Subcutaneous abdominal adipose tissue (tissue), 5 donors: ENCODE data around the gene CCT4.
"Not testable (repeated sequence)": the region's sequence is repeated elsewhere in the genome, so short reads cannot be mapped to it uniquely, and the experiment has no call there.

Experiments used
- H3K27ac ChIP-seq: one replicate; pipeline ENCODE4 v1.7.0; 2013; ENCODE audit warnings: low read depth, mild to moderate bottlenecking, inconsistent platforms, low read length, moderate library complexity
- H3K27me3 ChIP-seq, 5 donors: one replicate each; pipeline ENCODE4 v1.7.0; 2013; ENCODE audit warnings: low read length in 5 of 5, inconsistent platforms in 1 of 5; ENCODE audit not compliant: control insufficient read depth in 5 of 5, insufficient read depth in 4 of 5
- H3K36me3 ChIP-seq, 5 donors: one replicate each; pipeline ENCODE4 v1.7.0; 2013; ENCODE audit warnings: low read length in 5 of 5; ENCODE audit not compliant: control insufficient read depth in 5 of 5, insufficient read depth in 5 of 5
- H3K4me1 ChIP-seq, 5 donors: one replicate each; pipeline ENCODE4 v1.7.0; 2013; ENCODE audit warnings: low read length in 5 of 5, mild to moderate bottlenecking in 3 of 5, moderate library complexity in 1 of 5; ENCODE audit not compliant: control insufficient read depth in 5 of 5, insufficient read depth in 5 of 5
- H3K4me3 ChIP-seq, 5 donors: one replicate each; pipeline ENCODE4 v1.7.0; 2013; ENCODE audit warnings: low read length in 5 of 5, low read depth in 1 of 5
- H3K9ac ChIP-seq, 5 donors: one replicate each; pipeline ENCODE4 v1.7.0; 2013; ENCODE audit warnings: low read length in 5 of 5, mild to moderate bottlenecking in 4 of 5, moderate library complexity in 3 of 5
- H3K9me3 ChIP-seq, 5 donors: one replicate each; pipeline ENCODE4 v1.7.0; 2013; ENCODE audit warnings: low read length in 5 of 5; ENCODE audit not compliant: control insufficient read depth in 5 of 5
- donor health status: healthy.
- donor health status: healthy.
- donor health status: healthy.
- donor health status: healthy.
- donor health status: healthy.

CCT4 gene

GRCh38 chr2:61914794-61915193 lies 26.3 kb upstream of the CCT4 start:
- H3K9me3 ChIP-seq, H3K36me3 ChIP-seq, H3K27ac ChIP-seq, H3K9ac ChIP-seq, H3K4me3 ChIP-seq, H3K4me1 ChIP-seq, H3K27me3 ChIP-seq: not testable (repeated sequence)

GRCh38 chr2:61911510-61911909 lies 23.1 kb upstream of the CCT4 start:
- no peaks in the 10 kb centered on the region for H3K27me3 ChIP-seq
- H3K4me1 ChIP-seq = peaks cover 0 to 7% (median 5%) of the 10 kb centered on the region in 5 donors
- H3K36me3 ChIP-seq = no peaks in the 10 kb centered on the region
- H3K9ac ChIP-seq = no peak overlapping the region
- H3K9me3 ChIP-seq = no peaks in the 10 kb centered on the region
- H3K4me3 ChIP-seq = no peak overlapping the region
- no peak overlapping the region for H3K27ac ChIP-seq

- Histone ChIP-seq H3K9ac (no peak overlapping the region), H3K27ac (no peak overlapping the region), H3K4me1 (peaks cover 0 to 13% (median 11%) of the 10 kb centered on the region in 5 donors), H3K4me3 (no peak overlapping the region), H3K27me3 (no peaks in the 10 kb centered on the region), H3K36me3 (no peaks in the 10 kb centered on the region), H3K9me3 (no peaks in the 10 kb centered on the region)
Observed at GRCh38 chr2:61910603-61911002, 22.1 kb upstream of the CCT4 start.

GRCh38 chr2:61909116-61909515 lies 20.7 kb upstream of the CCT4 start:
- H3K4me1 ChIP-seq = peaks cover 0 to 20% (median 17%) of the 10 kb centered on the region in 5 donors
- H3K27ac ChIP-seq = no peak overlapping the region
- H3K27me3 ChIP-seq = no peaks in the 10 kb centered on the region
- no peaks in the 10 kb centered on the region for H3K36me3 ChIP-seq
- H3K9me3 ChIP-seq = no peaks in the 10 kb centered on the region
- H3K9ac ChIP-seq = no peak overlapping the region
- no peak overlapping the region for H3K4me3 ChIP-seq

- no peaks in the 10 kb centered on the region for H3K36me3 ChIP-seq
- H3K27me3 ChIP-seq = no peaks in the 10 kb centered on the region
- H3K4me1 ChIP-seq = peaks cover 0 to 20% (median 17%) of the 10 kb centered on the region in 5 donors
- peak overlapping the region; percentile 92 to 100 (median 97) for H3K9ac ChIP-seq
- no peaks in the 10 kb centered on the region for H3K9me3 ChIP-seq
- peak overlapping the region; percentile 79 to 100 (median 98) for H3K4me3 ChIP-seq
- H3K27ac ChIP-seq = peak overlapping the region; percentile 85
Observed at GRCh38 chr2:61906186-61906470, 17.7 kb upstream of the CCT4 start.

- Histone ChIP-seq H3K27me3 (no peaks in the 10 kb centered on the region), H3K9ac (peak within 1 kb of the TSS; percentile 92 to 100 (median 97)), H3K36me3 (no peaks in the 10 kb centered on the region), H3K4me3 (peak within 1 kb of the TSS; percentile 79 to 100 (median 98)), H3K9me3 (no peaks in the 10 kb centered on the region), H3K27ac (peak within 1 kb of the TSS; percentile 85), H3K4me1 (peaks cover 0 to 20% (median 17%) of the 10 kb centered on the region in 5 donors)
Observed at GRCh38 chr2:61905372-61906185, 17.1 kb upstream of the CCT4 start, which contains the start of gene COMMD1. TSS of gene COMMD1 (plus strand) at chr2:61905674. CDS start at chr2:61905679, 5 bp downstream.

- H3K4me1 ChIP-seq = peaks cover 0 to 6% (median 5%) of the 10 kb centered on the region in 5 donors
- H3K9ac ChIP-seq = no peak overlapping the region
- H3K27me3 ChIP-seq = no peaks in the 10 kb centered on the region
- H3K27ac ChIP-seq = no peak overlapping the region
- H3K36me3 ChIP-seq = no peaks in the 10 kb centered on the region
- no peaks in the 10 kb centered on the region for H3K9me3 ChIP-seq
- no peak overlapping the region for H3K4me3 ChIP-seq
Observed at GRCh38 chr2:61900281-61900680, 11.8 kb upstream of the CCT4 start.

- no peak overlapping the region for H3K9ac ChIP-seq
- no peaks in the 10 kb centered on the region for H3K4me1 ChIP-seq
- no peaks in the 10 kb centered on the region for H3K9me3 ChIP-seq
- no peaks in the 10 kb centered on the region for H3K27me3 ChIP-seq
- H3K36me3 ChIP-seq = no peaks in the 10 kb centered on the region
- no peak overlapping the region for H3K4me3 ChIP-seq
- no peak overlapping the region for H3K27ac ChIP-seq
Observed at GRCh38 chr2:61898810-61899209, 10.4 kb upstream of the CCT4 start.

GRCh38 chr2:61887717-61888266 lies 664 bp downstream of the CCT4 start:
- no peaks in the 10 kb centered on the region for H3K9me3 ChIP-seq

GRCh38 chr2:61885896-61886603 lies 2.4 kb downstream of the CCT4 start:
- H3K4me1 ChIP-seq = peaks cover 2 to 26% (median 23%) of the 10 kb centered on the region in 5 donors
- H3K4me3 ChIP-seq = no peak overlapping the region
- peaks cover 5 to 34% (median 25%) of the 10 kb centered on the region in 5 donors for H3K36me3 ChIP-seq
- no peaks in the 10 kb centered on the region for H3K27me3 ChIP-seq
- H3K27ac ChIP-seq = no peak overlapping the region
- H3K9ac ChIP-seq = peak overlapping the region in 1 of 5 donors; percentile 99
- no peaks in the 10 kb centered on the region for H3K9me3 ChIP-seq

More at GRCh38 chr2:61887717-61888266, 664 bp downstream of the CCT4 start:
- H3K4me3 ChIP-seq = peak overlapping the region; percentile 87 to 99 (median 96)
- H3K27ac ChIP-seq = peak overlapping the region; percentile 97
- no peaks in the 10 kb centered on the region for H3K27me3 ChIP-seq
- H3K4me1 ChIP-seq = peaks cover 2 to 26% (median 23%) of the 10 kb centered on the region in 5 donors
- peaks cover 4 to 21% (median 18%) of the 10 kb centered on the region in 5 donors for H3K36me3 ChIP-seq
- peak overlapping the region; percentile 97 to 100 (median 99) for H3K9ac ChIP-seq
